Measurements from ENCODE around the gene AMHR2. TPM values are rescaled to one million over a fixed set of nuclear protein-coding genes. Genes with fewer than 3 reads are reported as not detected.
"Not testable (repeated sequence)": the region's sequence is repeated elsewhere in the genome, so short reads cannot be mapped to it uniquely, and the experiment has no call there.

The AMHR2 gene
- polyA plus RNA-seq, 1 donor = 8.8 TPM

DNA sequence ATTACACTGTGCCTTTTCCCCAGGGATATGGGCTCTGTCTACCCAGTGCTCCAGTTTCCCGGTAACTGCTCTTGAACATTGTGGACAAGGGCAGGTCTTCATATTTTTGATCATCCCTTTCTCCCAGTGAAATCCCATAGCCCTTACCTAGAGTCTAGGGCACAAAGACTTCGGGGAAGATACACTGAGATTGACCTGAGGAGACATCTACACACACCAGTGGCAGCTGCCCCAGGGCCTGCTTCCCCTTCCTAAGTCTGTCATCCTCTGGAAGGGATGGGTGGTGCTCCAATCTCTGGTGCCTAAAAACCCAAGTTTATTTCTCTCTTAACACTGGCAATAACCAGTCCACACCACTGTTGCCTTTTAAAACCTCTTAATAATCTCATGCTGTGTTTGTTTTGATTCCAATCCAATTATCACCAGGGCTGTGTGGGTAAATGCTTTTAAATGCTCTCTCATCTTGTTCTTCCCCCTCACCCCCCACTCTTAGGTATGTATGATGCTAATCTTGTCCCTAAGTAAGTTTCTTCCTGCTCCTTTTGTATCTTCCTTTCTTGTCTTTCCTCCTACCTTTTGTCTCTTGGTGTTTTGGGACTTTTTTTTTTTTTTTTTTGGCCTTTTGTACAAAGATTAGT lies 7.8 kb upstream of the AMHR2 start:
- H3K36me3 ChIP-seq (ENCODE audit: control insufficient read depth, insufficient read depth, low read length) = peaks cover 23% of the 10 kb centered on the region
- not testable (repeated sequence) for H3K4me3 ChIP-seq (ENCODE audit: low read length); H3K9me3 ChIP-seq (ENCODE audit: control insufficient read depth, low read depth, low read length); H3K27me3 ChIP-seq (ENCODE audit: control insufficient read depth, insufficient read depth, low read length); DNase-seq; H3K27ac ChIP-seq (ENCODE audit: low read length); H3K4me1 ChIP-seq (ENCODE audit: control insufficient read depth, insufficient read depth, low read length)
- no CpG with 5 or more reads among the region's 2 CpGs for WGBS (ENCODE audit: insufficient coverage, low lambda C conversion rate)

DNA sequence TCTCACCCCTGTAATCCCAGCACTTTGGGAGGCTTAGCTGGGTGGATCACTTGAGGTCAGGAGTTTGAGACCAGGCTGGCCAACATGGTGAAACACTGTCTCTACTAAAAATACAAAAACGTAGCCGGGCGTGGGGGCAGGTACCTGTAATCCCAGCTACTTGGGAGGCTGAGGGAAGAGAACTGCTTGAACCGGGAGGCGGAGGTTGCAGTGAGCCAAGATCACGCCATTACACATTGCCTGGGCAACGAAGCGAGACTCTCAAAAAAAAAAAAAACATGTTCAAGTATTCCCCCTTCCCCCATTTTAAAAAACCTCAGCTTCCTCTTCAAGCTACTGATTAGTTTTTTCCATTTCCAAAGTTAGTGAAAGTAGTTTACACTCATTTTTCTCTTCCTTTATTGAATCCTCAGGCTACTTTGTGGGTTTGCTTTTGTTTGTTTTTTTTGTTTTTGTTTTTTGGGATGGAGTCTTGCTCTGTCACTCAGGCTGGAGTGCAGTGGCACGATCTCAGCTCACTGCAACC lies 6.3 kb upstream of the AMHR2 start:
- DNase-seq; H3K27me3 ChIP-seq (ENCODE audit: control insufficient read depth, insufficient read depth, low read length); H3K9me3 ChIP-seq (ENCODE audit: control insufficient read depth, low read depth, low read length); H3K4me3 ChIP-seq (ENCODE audit: low read length); H3K27ac ChIP-seq (ENCODE audit: low read length); H3K36me3 ChIP-seq (ENCODE audit: control insufficient read depth, insufficient read depth, low read length): not testable (repeated sequence)
- 92% methylated on average over 4 of the region's 9 CpGs for WGBS (ENCODE audit: insufficient coverage, low lambda C conversion rate)
- H3K4me1 ChIP-seq (ENCODE audit: control insufficient read depth, insufficient read depth, low read length) = peaks cover 14% of the 10 kb centered on the region

DNA sequence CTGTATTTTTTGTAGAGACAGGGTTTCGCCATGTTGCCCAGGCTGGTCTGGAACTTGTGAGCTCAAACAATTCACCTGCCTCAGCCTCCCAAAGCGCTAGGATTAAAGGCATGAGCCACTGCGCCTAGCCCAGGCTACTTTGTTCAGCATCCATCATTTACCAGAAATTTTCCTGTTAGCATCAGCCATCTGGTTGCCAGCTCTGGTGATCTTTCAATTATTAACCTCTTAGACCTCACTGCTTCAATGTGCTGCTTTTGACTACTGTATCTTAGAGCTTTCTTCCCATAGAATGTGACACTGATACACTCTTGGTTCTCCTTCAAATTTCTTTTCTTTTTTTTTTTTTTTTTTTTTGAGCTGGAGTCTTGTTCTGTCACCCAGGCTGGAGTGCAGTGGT lies 5.4 kb upstream of the AMHR2 start:
- Histone ChIP-seq H3K27ac (ENCODE audit: low read length) (no peak overlapping the region), H3K9me3 (ENCODE audit: control insufficient read depth, low read depth, low read length) (peaks cover 2% of the 10 kb centered on the region), H3K36me3 (ENCODE audit: control insufficient read depth, insufficient read depth, low read length) (peaks cover 6% of the 10 kb centered on the region), H3K4me1 (ENCODE audit: control insufficient read depth, insufficient read depth, low read length) (peaks cover 14% of the 10 kb centered on the region), H3K27me3 (ENCODE audit: control insufficient read depth, insufficient read depth, low read length) (no peaks in the 10 kb centered on the region), H3K4me3 (ENCODE audit: low read length) (no peak overlapping the region)
- no peak for DNase-seq
- no CpG with 5 or more reads among the region's 3 CpGs for WGBS (ENCODE audit: insufficient coverage, low lambda C conversion rate)

DNA sequence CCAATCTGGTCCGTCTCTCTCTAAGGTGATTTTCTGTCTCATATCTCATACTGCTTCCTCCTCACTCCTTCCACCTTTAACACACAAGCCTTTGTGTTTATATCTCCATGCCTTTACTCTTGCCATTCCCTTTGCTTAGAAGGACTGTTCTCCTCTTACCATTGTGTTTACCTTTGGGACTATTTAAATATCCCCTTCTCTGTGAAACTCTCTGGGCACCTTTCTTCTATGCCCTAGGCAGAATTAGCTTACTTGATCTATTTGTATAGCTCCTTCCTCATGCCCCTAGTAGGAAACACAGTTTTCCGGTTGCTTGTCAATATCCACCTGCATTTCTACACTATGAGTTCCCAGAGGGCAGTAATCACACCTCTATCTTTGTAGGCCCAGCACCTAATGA lies 3.9 kb upstream of the AMHR2 start:
- Histone ChIP-seq H3K27me3 (ENCODE audit: control insufficient read depth, insufficient read depth, low read length) (no peaks in the 10 kb centered on the region), H3K36me3 (ENCODE audit: control insufficient read depth, insufficient read depth, low read length) (peaks cover under 1% of the 10 kb centered on the region), H3K9me3 (ENCODE audit: control insufficient read depth, low read depth, low read length) (peaks cover 2% of the 10 kb centered on the region), H3K4me1 (ENCODE audit: control insufficient read depth, insufficient read depth, low read length) (peaks cover 25% of the 10 kb centered on the region), H3K27ac (ENCODE audit: low read length) (no peak overlapping the region), H3K4me3 (ENCODE audit: low read length) (no peak overlapping the region)
- no peak for DNase-seq
- 44% methylated on average over 1 of the region's 2 CpGs for WGBS (ENCODE audit: insufficient coverage, low lambda C conversion rate)

DNA sequence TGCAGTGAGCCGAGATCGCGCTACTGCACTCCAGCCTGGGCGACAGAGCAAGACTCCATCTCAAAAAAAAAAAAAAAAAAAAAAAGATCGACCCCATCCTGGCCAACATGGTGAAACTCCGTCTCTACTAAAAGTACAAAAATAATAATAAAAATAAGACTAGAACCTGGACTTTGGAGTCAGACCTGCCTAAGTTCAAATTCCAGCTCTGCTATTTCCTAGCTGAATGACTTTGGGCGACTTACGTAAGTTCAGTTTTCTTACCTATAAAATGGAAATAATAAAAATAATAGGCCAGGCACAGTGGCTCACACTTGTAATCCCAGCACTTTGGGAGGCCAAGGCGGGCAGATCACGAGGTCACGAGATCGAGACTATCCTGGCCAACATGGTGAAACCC lies 1.4 kb upstream of the AMHR2 start:
- not testable (repeated sequence) for H3K27me3 ChIP-seq (ENCODE audit: control insufficient read depth, insufficient read depth, low read length); H3K4me3 ChIP-seq (ENCODE audit: low read length); H3K9me3 ChIP-seq (ENCODE audit: control insufficient read depth, low read depth, low read length); H3K27ac ChIP-seq (ENCODE audit: low read length); H3K36me3 ChIP-seq (ENCODE audit: control insufficient read depth, insufficient read depth, low read length)
- peak in 1 of 2 donors; percentile 57 for DNase-seq
- WGBS (ENCODE audit: insufficient coverage, low lambda C conversion rate) = no CpG with 5 or more reads among the region's 12 CpGs
- H3K4me1 ChIP-seq (ENCODE audit: control insufficient read depth, insufficient read depth, low read length) = peaks cover 40% of the 10 kb centered on the region

DNA sequence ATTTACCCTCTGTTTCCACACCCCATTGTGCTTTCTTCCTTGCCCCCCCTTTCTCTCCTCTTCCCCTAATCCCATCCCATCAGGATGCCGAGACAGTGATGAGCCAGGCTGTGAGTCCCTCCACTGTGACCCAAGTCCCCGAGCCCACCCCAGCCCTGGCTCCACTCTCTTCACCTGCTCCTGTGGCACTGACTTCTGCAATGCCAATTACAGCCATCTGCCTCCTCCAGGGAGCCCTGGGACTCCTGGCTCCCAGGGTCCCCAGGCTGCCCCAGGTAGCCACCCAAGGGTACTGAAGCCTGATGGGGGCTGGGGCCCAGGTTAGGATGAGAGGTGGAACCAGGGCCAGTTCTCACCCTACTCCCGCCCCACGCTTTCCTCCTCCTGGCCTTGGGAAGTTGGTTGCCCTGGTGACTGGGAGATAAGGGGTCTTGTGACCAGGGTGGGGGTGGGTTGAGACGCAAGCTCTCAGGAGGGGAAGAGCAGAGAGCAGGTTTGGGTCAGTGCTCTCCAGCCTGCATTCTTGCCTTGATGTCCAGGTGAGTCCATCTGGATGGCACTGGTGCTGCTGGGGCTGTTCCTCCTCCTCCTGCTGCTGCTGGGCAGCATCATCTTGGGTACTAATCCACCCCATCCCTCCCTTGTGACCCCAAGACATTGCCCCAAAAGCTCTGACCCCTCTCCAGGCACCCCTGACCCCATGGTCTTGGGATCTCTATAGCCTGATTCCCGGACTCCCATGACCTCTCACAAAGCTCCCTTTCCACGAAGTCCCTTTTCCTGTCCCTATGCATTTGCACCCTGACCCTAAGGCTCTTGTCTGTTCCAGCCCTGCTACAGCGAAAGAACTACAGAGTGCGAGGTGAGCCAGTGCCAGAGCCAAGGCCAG lies 1.2 kb downstream of the AMHR2 start:
- no peaks in the 10 kb centered on the region for H3K27me3 ChIP-seq (ENCODE audit: control insufficient read depth, insufficient read depth, low read length)
- H3K4me1 ChIP-seq (ENCODE audit: control insufficient read depth, insufficient read depth, low read length) = peaks cover 51% of the 10 kb centered on the region
- H3K4me3 ChIP-seq (ENCODE audit: low read length) = peak overlapping the region; percentile 14
- H3K36me3 ChIP-seq (ENCODE audit: control insufficient read depth, insufficient read depth, low read length) = no peaks in the 10 kb centered on the region
- H3K27ac ChIP-seq (ENCODE audit: low read length) = peak overlapping the region; percentile 67
- peak; percentile 84 to 90 for DNase-seq
- 40% methylated on average over 1 of the region's 9 CpGs for WGBS (ENCODE audit: insufficient coverage, low lambda C conversion rate)
- peaks cover 2% of the 10 kb centered on the region for H3K9me3 ChIP-seq (ENCODE audit: control insufficient read depth, low read depth, low read length)

DNA sequence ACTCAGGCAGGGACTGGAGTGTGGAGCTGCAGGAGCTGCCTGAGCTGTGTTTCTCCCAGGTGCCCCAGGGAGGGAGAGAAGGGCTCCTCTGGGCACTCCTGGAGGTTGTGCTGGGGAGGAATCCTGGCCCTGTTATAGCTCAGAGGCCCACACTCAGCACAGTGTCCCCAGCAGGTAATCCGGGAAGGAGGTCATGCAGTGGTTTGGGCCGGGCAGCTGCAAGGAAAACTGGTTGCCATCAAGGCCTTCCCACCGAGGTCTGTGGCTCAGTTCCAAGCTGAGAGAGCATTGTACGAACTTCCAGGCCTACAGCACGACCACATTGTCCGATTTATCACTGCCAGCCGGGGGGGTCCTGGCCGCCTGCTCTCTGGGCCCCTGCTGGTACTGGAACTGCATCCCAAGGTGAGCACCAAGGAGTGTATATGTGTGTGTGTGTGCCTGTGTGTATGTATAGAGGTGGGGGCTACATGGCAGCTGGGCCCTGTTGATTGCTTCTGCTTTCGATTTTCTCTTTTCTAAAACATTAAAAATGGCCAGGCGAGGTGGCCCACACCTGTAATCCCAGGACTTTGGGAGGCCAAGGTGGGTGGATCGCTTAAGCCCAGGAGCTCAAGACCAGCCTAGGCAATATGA lies 2.0 kb downstream of the AMHR2 start:
- H3K4me3 ChIP-seq (ENCODE audit: low read length) = peak overlapping the region; percentile 14
- H3K4me1 ChIP-seq (ENCODE audit: control insufficient read depth, insufficient read depth, low read length) = peaks cover 50% of the 10 kb centered on the region
- no peaks in the 10 kb centered on the region for H3K27me3 ChIP-seq (ENCODE audit: control insufficient read depth, insufficient read depth, low read length)
- H3K27ac ChIP-seq (ENCODE audit: low read length) = peak overlapping the region; percentile 67
- peaks cover 2% of the 10 kb centered on the region for H3K9me3 ChIP-seq (ENCODE audit: control insufficient read depth, low read depth, low read length)
- DNase-seq = peak in 1 of 2 donors; percentile 59
- no CpG with 5 or more reads among the region's 11 CpGs for WGBS (ENCODE audit: insufficient coverage, low lambda C conversion rate)
- H3K36me3 ChIP-seq (ENCODE audit: control insufficient read depth, insufficient read depth, low read length) = no peaks in the 10 kb centered on the region

DNA sequence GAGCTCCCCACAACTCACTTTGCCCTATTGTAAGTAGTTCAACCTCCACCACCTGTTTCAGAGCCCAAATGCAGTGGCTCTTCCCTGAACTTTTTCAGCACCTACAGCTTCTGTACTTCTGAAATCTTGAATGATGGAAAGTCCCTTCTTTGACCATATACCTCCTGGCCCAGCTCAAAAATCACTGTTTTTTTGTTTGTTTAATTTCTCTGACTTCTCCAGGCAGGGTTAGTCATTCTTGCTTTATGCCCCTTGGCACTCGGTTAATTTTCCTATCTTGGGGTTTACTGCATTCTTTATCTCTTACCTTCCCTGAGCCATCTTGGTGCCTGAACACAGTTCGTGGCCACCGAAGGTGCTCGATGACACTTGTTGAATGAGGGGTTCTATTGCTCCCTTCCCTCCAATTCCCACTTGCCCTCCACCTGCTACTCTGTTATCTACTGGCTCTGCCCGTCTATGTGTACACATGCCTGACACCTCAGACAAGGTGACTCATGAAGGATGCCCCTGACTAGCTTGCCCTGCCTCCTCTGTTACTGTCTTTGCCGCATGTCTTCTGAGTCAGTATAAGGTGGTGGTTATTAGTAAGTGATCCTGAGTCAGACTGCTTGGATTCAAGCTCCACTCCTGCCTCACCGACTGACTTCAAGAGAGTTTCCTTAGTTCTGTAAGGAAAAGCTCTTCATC lies 4.4 kb downstream of the AMHR2 start:
- peak overlapping the region; percentile 59 for H3K27ac ChIP-seq (ENCODE audit: low read length)
- DNase-seq = peak; percentile 70 to 85

DNA sequence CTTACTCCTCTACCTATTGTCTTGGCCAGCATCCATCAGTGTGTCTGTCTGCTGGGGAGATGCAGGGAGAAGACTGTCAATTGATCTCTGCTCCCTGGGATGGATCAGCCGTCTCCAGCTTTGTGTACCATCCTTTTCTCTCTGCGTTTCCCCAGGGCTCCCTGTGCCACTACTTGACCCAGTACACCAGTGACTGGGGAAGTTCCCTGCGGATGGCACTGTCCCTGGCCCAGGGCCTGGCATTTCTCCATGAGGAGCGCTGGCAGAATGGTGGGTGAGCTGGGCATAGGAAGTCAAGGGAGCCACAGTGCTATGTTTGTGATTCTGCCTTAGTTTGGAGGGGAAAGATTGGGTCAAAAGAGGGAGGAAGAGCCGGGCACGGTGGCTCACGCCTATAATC lies 5.1 kb downstream of the AMHR2 start:
- no CpG with 5 or more reads among the region's 7 CpGs for WGBS (ENCODE audit: insufficient coverage, low lambda C conversion rate)
- peaks cover 3% of the 10 kb centered on the region for H3K36me3 ChIP-seq (ENCODE audit: control insufficient read depth, insufficient read depth, low read length)
- no peaks in the 10 kb centered on the region for H3K9me3 ChIP-seq (ENCODE audit: control insufficient read depth, low read depth, low read length)
- peaks cover 40% of the 10 kb centered on the region for H3K4me1 ChIP-seq (ENCODE audit: control insufficient read depth, insufficient read depth, low read length)
- H3K4me3 ChIP-seq (ENCODE audit: low read length) = no peak overlapping the region
- H3K27ac ChIP-seq (ENCODE audit: low read length) = peak overlapping the region; percentile 59
- H3K27me3 ChIP-seq (ENCODE audit: control insufficient read depth, insufficient read depth, low read length) = no peaks in the 10 kb centered on the region
- no peak for DNase-seq

More for the DNA sequence above, 4.4 kb downstream of the AMHR2 start:
- Histone ChIP-seq H3K4me1 (ENCODE audit: control insufficient read depth, insufficient read depth, low read length) (peaks cover 41% of the 10 kb centered on the region), H3K27me3 (ENCODE audit: control insufficient read depth, insufficient read depth, low read length) (no peaks in the 10 kb centered on the region), H3K9me3 (ENCODE audit: control insufficient read depth, low read depth, low read length) (no peaks in the 10 kb centered on the region), H3K36me3 (ENCODE audit: control insufficient read depth, insufficient read depth, low read length) (peaks cover 3% of the 10 kb centered on the region), H3K4me3 (ENCODE audit: low read length) (no peak overlapping the region)
- 0% methylated on average over 1 of the region's 7 CpGs for WGBS (ENCODE audit: insufficient coverage, low lambda C conversion rate)

DNA sequence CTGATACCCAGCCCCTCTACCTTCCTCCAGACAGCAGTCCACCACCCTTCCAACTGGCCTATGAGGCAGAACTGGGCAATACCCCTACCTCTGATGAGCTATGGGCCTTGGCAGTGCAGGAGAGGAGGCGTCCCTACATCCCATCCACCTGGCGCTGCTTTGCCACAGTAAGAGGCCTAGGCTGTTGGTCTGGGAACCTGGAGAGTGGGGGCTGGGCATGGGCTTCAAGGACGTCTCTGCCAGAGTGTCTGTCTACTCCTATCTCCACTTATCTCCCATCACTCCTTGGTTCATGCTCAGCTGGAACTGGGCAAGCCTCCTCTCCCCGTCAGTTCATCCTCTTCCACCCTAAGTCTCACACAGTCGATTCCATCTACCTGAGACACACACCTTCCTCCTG lies 6.5 kb downstream of the AMHR2 start:
- Histone ChIP-seq H3K4me3 (ENCODE audit: low read length) (no peak overlapping the region), H3K4me1 (ENCODE audit: control insufficient read depth, insufficient read depth, low read length) (peaks cover 26% of the 10 kb centered on the region), H3K9me3 (ENCODE audit: control insufficient read depth, low read depth, low read length) (no peaks in the 10 kb centered on the region), H3K27me3 (ENCODE audit: control insufficient read depth, insufficient read depth, low read length) (no peaks in the 10 kb centered on the region), H3K36me3 (ENCODE audit: control insufficient read depth, insufficient read depth, low read length) (peaks cover 3% of the 10 kb centered on the region), H3K27ac (ENCODE audit: low read length) (no peak overlapping the region)
- no peak for DNase-seq
- 83% methylated on average over 1 of the region's 5 CpGs for WGBS (ENCODE audit: insufficient coverage, low lambda C conversion rate)
